ENCODE data around the gene COL27A1. TPM values are rescaled to one million over a fixed set of nuclear protein-coding genes. Genes with fewer than 3 reads are reported as not detected.

Gene COL27A1
- total RNA-seq, 1 donor from 2014 or later, result 20.3 TPM

GRCh38 chr9:114341991-114342390, 186.7 kb downstream of the COL27A1 start:
- Mint-ChIP-seq H3K27ac (ENCODE audit: unreplicated experiment) (peak overlapping the region; percentile 75), H3K4me1 (no peaks in the 10 kb centered on the region), H3K9me3 (no peaks in the 10 kb centered on the region), H3K27me3 (ENCODE audit: low read depth) (no peaks in the 10 kb centered on the region), H3K36me3 (ENCODE audit: low read depth) (no peaks in the 10 kb centered on the region), H3K4me3 (no peak overlapping the region)
- DNase-seq (ENCODE audit: low read depth, low spot score), result no peak
- TF ChIP-seq CTCF (conservative IDR thresholded peaks at IDR 0.05), result no peak

GRCh38 chr9:114342755-114343440, 187.6 kb downstream of the COL27A1 start:
- TF ChIP-seq CTCF (conservative IDR thresholded peaks at IDR 0.05), result no peak
- Mint-ChIP-seq H3K36me3 (ENCODE audit: low read depth) (no peaks in the 10 kb centered on the region), H3K4me3 (no peak overlapping the region), H3K9me3 (no peaks in the 10 kb centered on the region), H3K4me1 (peaks cover under 1% of the 10 kb centered on the region), H3K27ac (ENCODE audit: unreplicated experiment) (no peak overlapping the region), H3K27me3 (ENCODE audit: low read depth) (no peaks in the 10 kb centered on the region)
- no peak for DNase-seq (ENCODE audit: low read depth, low spot score)

- Mint-ChIP-seq H3K27me3 (ENCODE audit: low read depth) (no peaks in the 10 kb centered on the region), H3K36me3 (ENCODE audit: low read depth) (no peaks in the 10 kb centered on the region)
- TF ChIP-seq CTCF (conservative IDR thresholded peaks at IDR 0.05), result no peak
These were observed 188.3 kb downstream of the COL27A1 start for GRCh38 chr9:114343471-114344187.

GRCh38 chr9:114344188-114344566, 188.8 kb downstream of the COL27A1 start:
- H3K4me3 Mint-ChIP-seq, result no peak overlapping the region
- H3K27ac Mint-ChIP-seq (ENCODE audit: unreplicated experiment), result no peak overlapping the region
- TF ChIP-seq CTCF (conservative IDR thresholded peaks at IDR 0.05), result no peak
- H3K36me3 Mint-ChIP-seq (ENCODE audit: low read depth), result peaks cover 1% of the 10 kb centered on the region
- DNase-seq (ENCODE audit: low read depth, low spot score), result no peak
- H3K4me1 Mint-ChIP-seq, result peaks cover 13% of the 10 kb centered on the region
- no peaks in the 10 kb centered on the region for H3K9me3 Mint-ChIP-seq
- H3K27me3 Mint-ChIP-seq (ENCODE audit: low read depth), result no peaks in the 10 kb centered on the region

More at GRCh38 chr9:114343471-114344187, 188.3 kb downstream of the COL27A1 start:
- H3K27ac Mint-ChIP-seq (ENCODE audit: unreplicated experiment), result no peak overlapping the region
- no peak for DNase-seq (ENCODE audit: low read depth, low spot score)
- no peaks in the 10 kb centered on the region for H3K9me3 Mint-ChIP-seq
- H3K4me1 Mint-ChIP-seq, result peaks cover 8% of the 10 kb centered on the region
- no peak overlapping the region for H3K4me3 Mint-ChIP-seq

- Mint-ChIP-seq H3K9me3 (no peaks in the 10 kb centered on the region), H3K36me3 (ENCODE audit: low read depth) (peaks cover 4% of the 10 kb centered on the region), H3K27me3 (ENCODE audit: low read depth) (no peaks in the 10 kb centered on the region), H3K4me3 (no peak overlapping the region), H3K27ac (ENCODE audit: unreplicated experiment) (no peak overlapping the region), H3K4me1 (peaks cover 18% of the 10 kb centered on the region)
- DNase-seq (ENCODE audit: low read depth, low spot score), result no peak
- TF ChIP-seq CTCF (conservative IDR thresholded peaks at IDR 0.05), result no peak
These were observed 189.4 kb downstream of the COL27A1 start for GRCh38 chr9:114344692-114345091.
